22Rv1 (cell line): ENCODE data around the gene TEX261.
"Not testable (repeated sequence)": the region's sequence is repeated elsewhere in the genome, so short reads cannot be mapped to it uniquely, and the experiment has no call there.

Experiments used
- CTCF ChIP-seq: fragments of 450-650 bp; IDR thresholded peaks from 2 replicates; pipeline ENCODE4 v1.5.1; 2017; ENCODE audit warnings: mild to moderate bottlenecking
- ZFX ChIP-seq: fragments of 450-650 bp; IDR thresholded peaks from 2 replicates; pipeline ENCODE4 v1.6.1; 2017; ENCODE audit warnings: antibody characterized with exemption, borderline replicate concordance

- not testable (repeated sequence) for TF ChIP-seq CTCF, ZFX
These were observed 41.6 kb upstream of the TEX261 start for GRCh38 chr2:71036296-71036695.
